HEK293 (cell line): ENCODE data around the gene KAT7.

Experiments
- ATF2 ChIP-seq: fragments of 450-650 bp; formaldehyde crosslinking; IDR thresholded peaks from 2 replicates; pipeline ENCODE4 v1.5.1; 2016; ENCODE audit warnings: missing biosample characterization, missing genetic modification characterization, low read depth
- CTCF ChIP-seq: fragments of 450-650 bp; formaldehyde crosslinking; IDR thresholded peaks from 2 replicates; pipeline ENCODE4 v1.5.1; 2016; ENCODE audit warnings: missing biosample characterization, missing genetic modification characterization
- MEIS1 ChIP-seq: sonication (generic); formaldehyde crosslinking; IDR thresholded peaks from 2 replicates; pipeline ENCODE4 v1.8.1; 2022; ENCODE audit warnings: missing genetic modification reagents, mild to moderate bottlenecking, borderline replicate concordance
- YY1 ChIP-seq: fragments of 450-650 bp; formaldehyde crosslinking; IDR thresholded peaks from 2 replicates; pipeline ENCODE4 v1.5.1; 2018; ENCODE audit warnings: missing biosample characterization, missing genetic modification characterization
- ZBTB20 ChIP-seq: fragments of 450-650 bp; formaldehyde crosslinking; IDR thresholded peaks from 2 replicates; pipeline ENCODE4 v1.5.1; 2016; ENCODE audit warnings: missing biosample characterization, missing genetic modification characterization
- ZBTB26 ChIP-seq: fragments of 450-650 bp; formaldehyde crosslinking; optimal IDR thresholded peaks from 2 replicates; pipeline ENCODE3; 2016; ENCODE audit warnings: missing biosample characterization, mild to moderate bottlenecking, missing genetic modification characterization
- ZNF138 ChIP-seq: fragments of 450-650 bp; formaldehyde crosslinking; IDR thresholded peaks from 2 replicates; pipeline ENCODE4 v1.5.1; 2016; ENCODE audit warnings: missing biosample characterization, missing genetic modification characterization, borderline replicate concordance
- ZNF544 ChIP-seq: fragments of 450-650 bp; formaldehyde crosslinking; IDR thresholded peaks from 2 replicates; pipeline ENCODE4 v1.5.0; 2017; ENCODE audit warnings: missing biosample characterization, missing genetic modification characterization
- ZNF830 ChIP-seq: fragments of 450-650 bp; IDR thresholded peaks from 2 replicates; pipeline ENCODE4 v1.5.0; 2018; ENCODE audit warnings: missing biosample characterization, missing genetic modification characterization, low read depth, mild to moderate bottlenecking, moderate library complexity

GRCh38 chr17:49878931-49879904 is 90.7 kb downstream of the KAT7 start:
- TF ChIP-seq YY1 (tag by site-specific recombination) (no peak), CTCF (tag by site-specific recombination) (no peak), ZBTB26 (tag by site-specific recombination) (no peak), MEIS1 (CRISPR knock-in tag) (no peak), ZNF830 (tag by site-specific recombination) (no peak), ZBTB20 (no peak), ZNF544 (tag by site-specific recombination) (no peak), ATF2 (tag by site-specific recombination) (no peak), ZNF138 (no peak)
